ENCODE measurements around the gene THSD4. TPM values are rescaled to one million over a fixed set of nuclear protein-coding genes. Genes with fewer than 3 reads are reported as not detected.

THSD4 gene
- total and polyA plus RNA-seq, 2 of the 8 experiments (the other 6 are each of a cell fraction or from before 2014, with no cell fraction given): 2.5 to 6.2 TPM

DNA sequence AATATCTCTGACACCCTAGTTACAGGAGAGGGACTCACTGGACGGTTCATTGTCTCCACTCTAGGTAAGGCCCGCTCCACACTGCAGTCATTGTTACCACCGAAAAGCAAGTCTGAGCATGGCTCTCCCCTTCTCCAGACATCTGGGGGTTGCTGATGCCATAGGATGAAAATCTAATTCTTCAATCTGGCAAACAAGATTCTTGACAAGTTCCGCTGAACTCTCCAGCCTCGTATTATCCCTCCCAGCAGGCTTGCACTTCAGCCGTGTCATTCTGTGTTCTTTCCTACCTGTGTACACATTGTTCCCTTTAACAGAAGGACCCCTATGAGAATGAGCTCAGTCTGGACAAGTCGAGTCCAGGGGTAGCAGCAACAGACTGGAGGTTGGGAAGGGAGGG is 542.8 kb downstream of the THSD4 start:
- Histone ChIP-seq H3K56ac (replicated peaks; ENCODE audit: insufficient read length, low read depth, low read length) (no peak overlapping the region), H3K79me1 (ENCODE audit: low read depth, low read length) (no peaks in the 10 kb centered on the region), H4K91ac (replicated peaks; ENCODE audit: insufficient read length, low read length) (no peak overlapping the region), H3K23me2 (ENCODE audit: low read depth, low read length) (no peaks in the 10 kb centered on the region), H3K4ac (replicated peaks; ENCODE audit: insufficient read length, low read depth, low read length) (no peak overlapping the region), H3K4me3 (ENCODE audit: extremely low read depth in 1 of 4, insufficient read depth in 2 of 4, low read depth in 3 of 4, low read length in 4 of 4) (no peak overlapping the region), H3K14ac (ENCODE audit: insufficient read length) (no peak overlapping the region), H2BK15ac (ENCODE audit: low read length) (no peak overlapping the region), H3K27me3 (replicated peaks in 1 of 4; ENCODE audit: control insufficient read depth in 3 of 4, extremely low read depth in 1 of 4, insufficient read depth in 3 of 4, low read length in 3 of 4) (no peaks in the 10 kb centered on the region), H2AFZ (ENCODE audit: low read length) (no peak overlapping the region), H3K18ac (ENCODE audit: extremely low read depth, low read length) (no peak overlapping the region), H3K27ac (ENCODE audit: low read depth, low read length) (no peak overlapping the region), H2BK5ac (ENCODE audit: low read depth, low read length) (no peak overlapping the region), H2BK20ac (ENCODE audit: low read length) (no peak overlapping the region), H4K8ac (ENCODE audit: extremely low read depth, insufficient read depth, low read length) (no peak overlapping the region), H3K36me3 (ENCODE audit: control insufficient read depth in 2 of 4, insufficient read depth in 4 of 4, low read length in 3 of 4) (no peaks in the 10 kb centered on the region), H3K23ac (ENCODE audit: insufficient read length) (no peak overlapping the region), H2BK12ac (ENCODE audit: low read depth, low read length) (no peak overlapping the region), H3K9me3 (ENCODE audit: insufficient read depth in 2 of 2, low read depth in 1 of 2, low read length in 1 of 2) (no peaks in the 10 kb centered on the region), H3K4me2 (ENCODE audit: insufficient read depth in 1 of 2, low read depth in 2 of 2, low read length in 2 of 2) (no peak overlapping the region), H3K79me2 (ENCODE audit: control insufficient read depth in 1 of 2, insufficient read depth in 2 of 2, low read length in 2 of 2) (no peaks in the 10 kb centered on the region), H2AK5ac (ENCODE audit: low read depth, low read length) (no peak overlapping the region), H4K20me1 (replicated peaks in 1 of 2; ENCODE audit: control insufficient read depth in 1 of 2, insufficient read depth in 2 of 2, low read length in 2 of 2) (no peaks in the 10 kb centered on the region), H3K4me1 (replicated peaks in 1 of 4; ENCODE audit: control insufficient read depth in 3 of 4, insufficient read depth in 4 of 4, low read length in 3 of 4) (no peaks in the 10 kb centered on the region; a peak in 1 of 7 replicates), H3K9ac (replicated peaks in 1 of 4; ENCODE audit: extremely low read depth in 1 of 4, low read depth in 3 of 4, low read length in 3 of 4) (no peak overlapping the region), H2BK120ac (replicated peaks; ENCODE audit: low read depth, low read length) (no peak overlapping the region), H4K5ac (ENCODE audit: insufficient read length, low read depth, low read length) (no peak overlapping the region)
- ChIA-PET POLR2A (ENCODE audit: partially characterized antibody) (no interaction called here), CTCF (ENCODE audit: partially characterized antibody) (interaction anchor here (0.8 to 2.5 kb wide), 4 partner anchors 9 to 211 kb away, joined by 3 to 9 read pairs (median 4); no protein-coding TSS in a partner anchor)
- WGBS, 2 experiments (ENCODE audit: extremely low coverage in 1 of 2, insufficient coverage in 1 of 2, insufficient read length in 1 of 2, insufficient replicate concordance in 2 of 2, low coverage in 1 of 2, low lambda C conversion rate in 2 of 2, missing lambda C conversion rate in 1 of 2): 69% methylated on average over 7 of the region's 7 CpGs; no CpG with 5 or more reads in 1 of the 2 experiments
- DNase-seq (ENCODE audit: low read depth in 1 of 2, low spot score in 2 of 2): no peak
- no peak for FAIRE-seq
- TF ChIP-seq MAFK (IDR thresholded peaks at IDR 0.05; ENCODE audit: low read depth, low read length) (no peak), JUND (IDR thresholded peaks at IDR 0.05; ENCODE audit: low read length) (no peak), POLR2A (IDR thresholded peaks at IDR 0.05; ENCODE audit: control extremely low read depth in 1 of 2, low read depth in 2 of 2, low read length in 2 of 2) (no peak), BACH1 (IDR thresholded peaks at IDR 0.05; ENCODE audit: low read length) (no peak), GABPA (IDR thresholded peaks at IDR 0.05; ENCODE audit: borderline replicate concordance, insufficient read depth, low read length) (no peak), CREB1 (IDR thresholded peaks at IDR 0.05) (no peak), KDM5A (IDR thresholded peaks at IDR 0.05; ENCODE audit: low read length) (no peak), NRF1 (IDR thresholded peaks at IDR 0.05; ENCODE audit: low read depth, low read length) (no peak), TEAD4 (IDR thresholded peaks at IDR 0.05; ENCODE audit: low read depth, low read length) (no peak)
- TF ChIP-seq, protein P1, sequence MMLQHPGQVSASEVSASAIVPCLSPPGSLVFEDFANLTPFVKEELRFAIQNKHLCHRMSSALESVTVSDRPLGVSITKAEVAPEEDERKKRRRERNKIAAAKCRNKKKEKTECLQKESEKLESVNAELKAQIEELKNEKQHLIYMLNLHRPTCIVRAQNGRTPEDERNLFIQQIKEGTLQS (IDR thresholded peaks at IDR 0.05; ENCODE audit: insufficient read depth, low read depth, low read length): no peak
- TF ChIP-seq, protein P2, sequence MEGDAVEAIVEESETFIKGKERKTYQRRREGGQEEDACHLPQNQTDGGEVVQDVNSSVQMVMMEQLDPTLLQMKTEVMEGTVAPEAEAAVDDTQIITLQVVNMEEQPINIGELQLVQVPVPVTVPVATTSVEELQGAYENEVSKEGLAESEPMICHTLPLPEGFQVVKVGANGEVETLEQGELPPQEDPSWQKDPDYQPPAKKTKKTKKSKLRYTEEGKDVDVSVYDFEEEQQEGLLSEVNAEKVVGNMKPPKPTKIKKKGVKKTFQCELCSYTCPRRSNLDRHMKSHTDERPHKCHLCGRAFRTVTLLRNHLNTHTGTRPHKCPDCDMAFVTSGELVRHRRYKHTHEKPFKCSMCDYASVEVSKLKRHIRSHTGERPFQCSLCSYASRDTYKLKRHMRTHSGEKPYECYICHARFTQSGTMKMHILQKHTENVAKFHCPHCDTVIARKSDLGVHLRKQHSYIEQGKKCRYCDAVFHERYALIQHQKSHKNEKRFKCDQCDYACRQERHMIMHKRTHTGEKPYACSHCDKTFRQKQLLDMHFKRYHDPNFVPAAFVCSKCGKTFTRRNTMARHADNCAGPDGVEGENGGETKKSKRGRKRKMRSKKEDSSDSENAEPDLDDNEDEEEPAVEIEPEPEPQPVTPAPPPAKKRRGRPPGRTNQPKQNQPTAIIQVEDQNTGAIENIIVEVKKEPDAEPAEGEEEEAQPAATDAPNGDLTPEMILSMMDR (IDR thresholded peaks at IDR 0.05; ENCODE audit: control extremely low read depth in 1 of 3, insufficient read depth in 1 of 3, low read depth in 1 of 3, low read length in 3 of 3): no peak

All from H1 (cell line).